ENCODE measurements around the gene WDR90.

WDR90 gene

GRCh38 chr16:626787-627453, 22.2 kb upstream of the WDR90 start:
- peak; percentile 82 for DNase-seq (ENCODE audit: low read depth, low spot score)

- no peak for DNase-seq (ENCODE audit: low read depth, low spot score)
Measured at GRCh38 chr16:627454-628239, 21.5 kb upstream of the WDR90 start.

GRCh38 chr16:628321-629061, 20.7 kb upstream of the WDR90 start:
- no peak for DNase-seq (ENCODE audit: low read depth, low spot score)

GRCh38 chr16:629185-629832, 19.9 kb upstream of the WDR90 start:
- no peak for DNase-seq (ENCODE audit: low read depth, low spot score)

- no peak for DNase-seq (ENCODE audit: low read depth, low spot score)
Measured at GRCh38 chr16:629833-630248, 19.3 kb upstream of the WDR90 start.

GRCh38 chr16:630249-630814, 18.8 kb upstream of the WDR90 start:
- no peak for DNase-seq (ENCODE audit: low read depth, low spot score)

GRCh38 chr16:630815-631405, 18.3 kb upstream of the WDR90 start, which contains the start of gene WFIKKN1:
Gene WFIKKN1 (plus strand): TSS chr16:630985. CDS start chr16:631254, 269 bp downstream.
- DNase-seq (ENCODE audit: low read depth, low spot score), result no peak

- no peak for DNase-seq (ENCODE audit: low read depth, low spot score)
Measured at GRCh38 chr16:631808-632358, 17.3 kb upstream of the WDR90 start.

GRCh38 chr16:632486-633335, 16.5 kb upstream of the WDR90 start:
- no peak for DNase-seq (ENCODE audit: low read depth, low spot score)

DNA sequence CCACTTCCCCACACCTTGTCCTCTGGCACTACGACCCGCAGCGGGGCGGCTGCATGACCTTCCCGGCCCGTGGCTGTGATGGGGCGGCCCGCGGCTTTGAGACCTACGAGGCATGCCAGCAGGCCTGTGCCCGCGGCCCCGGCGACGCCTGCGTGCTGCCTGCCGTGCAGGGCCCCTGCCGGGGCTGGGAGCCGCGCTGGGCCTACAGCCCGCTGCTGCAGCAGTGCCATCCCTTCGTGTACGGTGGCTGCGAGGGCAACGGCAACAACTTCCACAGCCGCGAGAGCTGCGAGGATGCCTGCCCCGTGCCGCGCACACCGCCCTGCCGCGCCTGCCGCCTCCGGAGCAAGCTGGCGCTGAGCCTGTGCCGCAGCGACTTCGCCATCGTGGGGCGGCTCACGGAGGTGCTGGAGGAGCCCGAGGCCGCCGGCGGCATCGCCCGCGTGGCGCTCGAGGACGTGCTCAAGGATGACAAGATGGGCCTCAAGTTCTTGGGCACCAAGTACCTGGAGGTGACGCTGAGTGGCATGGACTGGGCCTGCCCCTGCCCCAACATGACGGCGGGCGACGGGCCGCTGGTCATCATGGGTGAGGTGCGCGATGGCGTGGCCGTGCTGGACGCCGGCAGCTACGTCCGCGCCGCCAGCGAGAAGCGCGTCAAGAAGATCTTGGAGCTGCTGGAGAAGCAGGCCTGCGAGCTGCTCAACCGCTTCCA, 15.7 kb upstream of the WDR90 start:
- no peak for DNase-seq (ENCODE audit: low read depth, low spot score)

GRCh38 chr16:634051-634670, 15.0 kb upstream of the WDR90 start:
- no peak for DNase-seq (ENCODE audit: low read depth, low spot score)

GRCh38 chr16:634996-635395, 14.2 kb upstream of the WDR90 start:
- no peak for DNase-seq (ENCODE audit: low read depth, low spot score)

DNA sequence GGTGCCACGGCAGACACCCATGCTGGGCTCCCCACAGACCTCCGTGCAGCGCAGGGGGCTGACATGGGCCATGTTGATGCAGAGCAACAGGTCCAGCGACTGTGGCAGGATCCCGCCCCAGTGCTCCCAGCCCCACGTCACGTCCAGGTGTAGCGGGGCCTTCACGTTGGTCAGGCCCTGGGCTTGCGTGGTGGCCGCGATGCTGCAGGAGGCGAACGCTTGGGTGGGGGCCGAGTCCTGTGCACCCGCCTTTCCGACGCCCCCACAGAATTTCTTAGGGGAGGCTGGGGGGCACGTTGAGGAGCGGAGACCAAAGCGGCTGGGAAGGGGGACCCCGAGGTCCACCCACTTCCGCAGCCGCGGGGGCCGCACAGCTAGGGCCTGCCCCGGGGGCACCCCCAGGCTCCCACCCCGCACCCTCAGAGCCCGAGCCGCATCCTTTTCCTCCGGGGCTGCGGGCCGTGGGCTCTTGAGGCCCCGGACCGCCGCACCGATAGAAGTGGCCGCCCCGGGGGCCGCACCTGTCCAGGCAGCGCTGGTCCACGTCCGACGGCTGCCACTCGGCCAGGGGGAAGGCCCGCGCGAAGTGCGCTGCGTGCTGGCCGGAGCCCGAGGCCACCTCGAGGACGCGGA, 13.5 kb upstream of the WDR90 start:
- no peak for DNase-seq (ENCODE audit: low read depth, low spot score)

DNA sequence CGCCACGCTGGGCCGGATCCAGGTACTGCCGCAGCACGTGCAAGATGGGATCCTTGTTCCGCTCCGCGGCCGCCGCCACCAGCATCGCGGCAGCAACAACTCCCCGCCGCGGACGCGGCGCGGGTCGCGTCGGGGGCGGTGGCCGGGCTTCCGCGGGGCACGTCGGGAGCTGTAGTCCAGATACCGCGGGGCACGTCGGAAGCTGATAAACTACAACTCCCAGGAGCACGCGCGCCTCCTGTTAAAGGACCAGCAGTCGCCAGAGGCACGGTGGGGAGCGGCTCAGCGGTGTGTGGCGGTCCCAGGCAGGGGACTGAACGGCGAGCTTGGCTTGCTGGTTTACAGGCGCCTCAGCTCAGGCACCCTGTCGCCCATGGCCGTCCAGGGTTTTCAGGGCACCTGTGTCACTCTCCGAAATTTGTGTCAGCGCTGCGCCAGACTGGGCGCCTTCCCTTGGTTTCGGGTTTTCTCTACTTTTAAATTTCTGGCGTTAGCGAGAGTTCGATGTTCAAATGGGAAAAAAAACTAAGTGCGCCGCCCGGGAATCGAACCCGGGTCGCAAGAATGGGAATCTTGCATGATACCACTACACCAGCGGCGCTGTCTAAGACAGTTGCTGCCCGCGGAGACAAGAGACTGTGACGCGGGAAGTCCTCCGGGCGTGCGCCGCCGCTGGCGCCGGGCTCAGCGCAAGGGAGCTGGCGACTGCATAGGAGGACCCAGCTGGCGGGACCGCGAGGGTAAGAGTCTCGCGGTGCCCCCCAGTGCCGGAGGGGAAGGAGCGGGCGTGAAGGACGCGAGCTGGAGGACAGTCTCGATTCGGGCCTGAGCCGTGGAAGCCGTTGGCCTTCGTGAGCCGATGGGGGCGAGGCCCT, 12.7 kb upstream of the WDR90 start, which contains the start of gene METTL26:
METTL26 (minus strand) TSS at position 100 of the 875 bp plus-strand sequence; CDS start at position 85, 15 bp downstream.
- peak; percentile 76 for DNase-seq (ENCODE audit: low read depth, low spot score)

DNA sequence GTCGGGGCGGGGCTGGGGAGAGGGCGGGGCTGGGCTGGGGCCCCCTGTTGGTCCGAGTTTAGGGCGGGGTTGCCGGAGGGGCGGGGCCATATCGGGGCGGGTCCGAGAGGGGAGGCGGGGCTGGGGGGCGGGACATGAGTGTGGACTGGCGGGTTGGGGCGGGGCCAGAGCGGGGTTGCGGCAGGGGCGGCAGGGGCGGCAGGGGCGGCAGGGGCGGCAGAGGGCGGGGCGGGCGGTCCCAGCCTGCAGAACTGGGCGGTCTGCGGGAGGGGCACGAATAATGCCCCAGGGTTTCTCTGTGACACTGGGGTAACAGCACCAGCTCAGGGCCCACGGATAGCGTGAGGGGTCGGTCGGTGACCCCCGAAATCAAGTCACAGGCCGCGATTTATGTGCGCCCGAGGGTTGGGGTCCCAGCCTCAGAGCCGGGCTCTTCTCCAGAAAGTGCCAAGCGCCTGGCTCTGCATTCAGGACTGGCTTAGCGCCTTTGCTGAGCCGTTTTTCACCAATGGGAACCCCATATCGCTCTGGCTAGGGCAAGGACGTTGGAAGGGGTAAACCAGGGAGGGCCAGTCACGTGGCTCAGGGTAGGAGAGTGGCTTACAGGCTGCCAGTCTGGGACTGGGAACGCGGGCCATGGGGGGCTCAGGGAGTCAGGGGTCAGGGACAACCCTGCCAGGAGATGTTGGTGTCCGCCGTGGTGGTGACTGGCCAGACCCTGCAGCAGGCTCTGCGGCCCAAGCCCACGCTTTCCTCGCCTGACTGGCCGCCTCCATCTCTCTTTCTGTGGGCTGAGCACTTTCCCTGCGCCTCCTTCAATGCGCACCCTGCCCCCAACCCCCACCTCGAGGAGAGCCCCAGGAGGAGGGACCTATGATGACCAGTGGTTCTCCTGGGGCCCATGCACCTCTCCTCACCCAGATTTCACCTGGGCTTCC, 11.8 kb upstream of the WDR90 start:
- DNase-seq (ENCODE audit: low read depth, low spot score), result no peak

DNA sequence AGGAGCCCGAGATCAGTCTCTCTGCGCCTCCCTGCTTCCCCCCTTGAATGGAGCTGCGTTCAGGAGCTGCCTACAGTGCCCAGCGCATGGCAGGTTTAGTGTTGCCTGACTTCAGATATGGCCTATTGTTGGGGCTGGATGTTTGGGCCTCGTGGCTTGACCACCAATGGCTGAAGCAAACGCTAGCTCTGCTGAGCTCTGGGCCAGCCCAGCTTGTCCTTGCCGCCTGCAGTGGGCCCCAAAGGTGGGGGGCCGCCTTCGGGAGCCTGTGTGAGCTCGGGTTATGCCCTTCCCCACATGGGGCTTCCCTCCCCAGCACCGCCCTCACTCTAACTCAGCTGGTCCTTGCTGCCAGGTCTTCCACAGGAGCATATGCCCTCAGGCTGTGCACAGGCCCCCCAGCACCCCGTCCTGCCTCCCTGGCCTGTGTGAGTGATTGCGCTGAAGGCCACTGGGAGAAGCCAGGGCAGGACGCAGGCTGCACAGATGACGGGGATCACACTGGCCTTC, 11.1 kb upstream of the WDR90 start:
- DNase-seq (ENCODE audit: low read depth, low spot score), result no peak

Measured in brain pericyte (primary cell).